Measurements from ENCODE around the gene ZNF330. TPM values are rescaled to one million over a fixed set of nuclear protein-coding genes. Genes with fewer than 3 reads are reported as not detected.
"Not testable (repeated sequence)": the region's sequence is repeated elsewhere in the genome, so short reads cannot be mapped to it uniquely, and the experiment has no call there.

The ZNF330 gene
- polyA plus RNA-seq, 3 donors: 55.7 to 64.0 (median 61.9) TPM

- DNase-seq (ENCODE audit: extremely low read depth in 1 of 11, low read depth in 9 of 11, low spot score in 4 of 11): no peak
These were observed 4.5 kb upstream of the ZNF330 start for GRCh38 chr4:141216002-141216761.

- DNase-seq (ENCODE audit: extremely low read depth in 1 of 11, low read depth in 9 of 11, low spot score in 4 of 11): peak in 6 of 11 donors; percentile 1 to 7 (median 4)
These were observed 424 bp upstream of the ZNF330 start for GRCh38 chr4:141220271-141220670.

GRCh38 chr4:141223418-141223817, 2.7 kb downstream of the ZNF330 start:
- DNase-seq (ENCODE audit: extremely low read depth in 1 of 11, low read depth in 9 of 11, low spot score in 4 of 11): no peak

GRCh38 chr4:141227280-141227679, 6.6 kb downstream of the ZNF330 start:
- DNase-seq (ENCODE audit: extremely low read depth in 1 of 11, low read depth in 9 of 11, low spot score in 4 of 11): not testable (repeated sequence)

GRCh38 chr4:141229408-141230101, 8.9 kb downstream of the ZNF330 start:
- no peak for DNase-seq (ENCODE audit: extremely low read depth in 1 of 11, low read depth in 9 of 11, low spot score in 4 of 11)

GRCh38 chr4:141233673-141234072, 13.0 kb downstream of the ZNF330 start:
- no peak for DNase-seq (ENCODE audit: extremely low read depth in 1 of 11, low read depth in 9 of 11, low spot score in 4 of 11)

GRCh38 chr4:141238186-141238585, 17.5 kb downstream of the ZNF330 start:
- no peak for DNase-seq (ENCODE audit: extremely low read depth in 1 of 11, low read depth in 9 of 11, low spot score in 4 of 11)

- DNase-seq (ENCODE audit: extremely low read depth in 1 of 11, low read depth in 9 of 11, low spot score in 4 of 11): no peak
These were observed 19.6 kb downstream of the ZNF330 start for GRCh38 chr4:141240259-141240658.

- no peak for DNase-seq (ENCODE audit: extremely low read depth in 1 of 11, low read depth in 9 of 11, low spot score in 4 of 11)
These were observed 20.0 kb downstream of the ZNF330 start for GRCh38 chr4:141240671-141241070.

- no peak for DNase-seq (ENCODE audit: extremely low read depth in 1 of 11, low read depth in 9 of 11, low spot score in 4 of 11)
These were observed 21.3 kb downstream of the ZNF330 start for GRCh38 chr4:141241986-141242385.

GRCh38 chr4:141244419-141244818, 23.7 kb downstream of the ZNF330 start:
- no peak for DNase-seq (ENCODE audit: extremely low read depth in 1 of 11, low read depth in 9 of 11, low spot score in 4 of 11)

GRCh38 chr4:141246243-141246642, 25.5 kb downstream of the ZNF330 start:
- DNase-seq (ENCODE audit: extremely low read depth in 1 of 11, low read depth in 9 of 11, low spot score in 4 of 11): no peak

- DNase-seq (ENCODE audit: extremely low read depth in 1 of 11, low read depth in 9 of 11, low spot score in 4 of 11): no peak
These were observed 26.2 kb downstream of the ZNF330 start for GRCh38 chr4:141246683-141247429.

GRCh38 chr4:141247430-141247780, 26.7 kb downstream of the ZNF330 start:
- no peak for DNase-seq (ENCODE audit: extremely low read depth in 1 of 11, low read depth in 9 of 11, low spot score in 4 of 11)

- DNase-seq (ENCODE audit: extremely low read depth in 1 of 11, low read depth in 9 of 11, low spot score in 4 of 11): no peak
These were observed 27.3 kb downstream of the ZNF330 start for GRCh38 chr4:141248029-141248428.

- no peak for DNase-seq (ENCODE audit: extremely low read depth in 1 of 11, low read depth in 9 of 11, low spot score in 4 of 11)
These were observed 27.8 kb downstream of the ZNF330 start for GRCh38 chr4:141248486-141248885.

- DNase-seq (ENCODE audit: extremely low read depth in 1 of 11, low read depth in 9 of 11, low spot score in 4 of 11): no peak
These were observed 33.6 kb downstream of the ZNF330 start for GRCh38 chr4:141254326-141254725.

GRCh38 chr4:141255016-141255415, 34.3 kb downstream of the ZNF330 start:
- no peak for DNase-seq (ENCODE audit: extremely low read depth in 1 of 11, low read depth in 9 of 11, low spot score in 4 of 11)

GRCh38 chr4:141258558-141258957, 37.9 kb downstream of the ZNF330 start:
- no peak for DNase-seq (ENCODE audit: extremely low read depth in 1 of 11, low read depth in 9 of 11, low spot score in 4 of 11)

- DNase-seq (ENCODE audit: extremely low read depth in 1 of 11, low read depth in 9 of 11, low spot score in 4 of 11): no peak
These were observed 55.1 kb downstream of the ZNF330 start for GRCh38 chr4:141275834-141276233.

All from renal cortex interstitium (tissue), 11 donors.